OCI-LY3 (cell line): ENCODE data around the gene PRR15.

Source experiments
- H2AFZ ChIP-seq: fragments of 200-600, 300-600 bp; shearing (Covaris generic); 2 replicates; pipeline ENCODE4 v1.6.0; 2014; ENCODE audit warnings: antibody characterized with exemption, low read depth, low read length
- H3K27ac ChIP-seq: fragments of 200-600, 300-600 bp; sonication (generic); 2 replicates; pipeline ENCODE4 v1.5.1; 2014; ENCODE audit warnings: mild to moderate bottlenecking, low read length, moderate library complexity, mixed read lengths
- H3K27me3 ChIP-seq: fragments of 200-600, 300-600 bp; sonication (generic); 2 replicates; pipeline ENCODE4 v1.6.1; 2014; ENCODE audit warnings: low read depth, low read length, mixed read lengths
- H3K36me3 ChIP-seq: fragments of 200-600, 300-600 bp; sonication (generic); replicated peaks from 2 replicates; pipeline ENCODE3; 2014; ENCODE audit warnings: low read depth, low read length, mixed read lengths
- H3K4me1 ChIP-seq: fragments of 300-600, 200-600 bp; sonication (generic); 2 replicates; pipeline ENCODE4 v1.6.1; 2014; ENCODE audit warnings: low read length, mixed read lengths
- H3K4me2 ChIP-seq: fragments of 200-600, 300-600 bp; sonication (generic); 2 replicates; pipeline ENCODE4 v1.6.1; 2014; ENCODE audit warnings: low read length, mixed read lengths
- H3K4me3 ChIP-seq: fragments of 300-600, 200-600 bp; sonication (generic); 2 replicates; pipeline ENCODE4 v1.5.1; 2014; ENCODE audit warnings: antibody characterized with exemption, mild to moderate bottlenecking, low read length, moderate library complexity
- H3K79me2 ChIP-seq: fragments of 300-600, 200-600 bp; shearing (Covaris generic); 2 replicates; pipeline ENCODE4 v1.6.1; 2014; ENCODE audit warnings: mild to moderate bottlenecking, low read length, mixed read lengths
- H3K9ac ChIP-seq: fragments of 300-600, 200-600 bp; shearing (Covaris generic); 2 replicates; pipeline ENCODE4 v1.6.0; 2014; ENCODE audit warnings: mild to moderate bottlenecking, low read length, moderate library complexity
- H3K9me3 ChIP-seq: fragments of 200-600, 300-600 bp; shearing (Covaris generic); 2 replicates; pipeline ENCODE4 v1.6.1; 2014; ENCODE audit warnings: low read length, mixed read lengths; ENCODE audit not compliant: insufficient read depth
- H4K20me1 ChIP-seq: fragments of 200-600, 300-600 bp; sonication (generic); 2 replicates; pipeline ENCODE4 v1.6.1; 2016; ENCODE audit warnings: low read length, mixed read lengths; ENCODE audit not compliant: insufficient read depth
- EZH2phosphoT487 ChIP-seq: fragments of 200-600 bp; shearing (Covaris generic); IDR thresholded peaks from 2 replicates; pipeline ENCODE4 v1.6.1; 2018; ENCODE audit warnings: antibody characterized with exemption, mixed run types, low read depth
- TF ChIP-seq, protein P1 (sequence below): fragments of 200-600, 300-600 bp; sonication (generic); IDR thresholded peaks from 2 replicates; pipeline ENCODE4 v1.5.1; 2014; ENCODE audit warnings: antibody characterized with exemption, low read length, low read depth

PRR15 gene

GRCh38 chr7:29567174-29567573 is 3.5 kb downstream of the PRR15 start:
- Histone ChIP-seq H3K4me1 (no peaks in the 10 kb centered on the region), H2AFZ (no peak overlapping the region), H4K20me1 (no peaks in the 10 kb centered on the region), H3K27ac (no peak overlapping the region), H3K4me3 (no peak overlapping the region), H3K4me2 (no peak overlapping the region), H3K79me2 (no peaks in the 10 kb centered on the region), H3K9me3 (no peaks in the 10 kb centered on the region), H3K36me3 (no peaks in the 10 kb centered on the region), H3K27me3 (peaks cover 16% of the 10 kb centered on the region), H3K9ac (no peak overlapping the region)
- no peak for TF ChIP-seq EZH2phosphoT487
- TF ChIP-seq, protein P1, sequence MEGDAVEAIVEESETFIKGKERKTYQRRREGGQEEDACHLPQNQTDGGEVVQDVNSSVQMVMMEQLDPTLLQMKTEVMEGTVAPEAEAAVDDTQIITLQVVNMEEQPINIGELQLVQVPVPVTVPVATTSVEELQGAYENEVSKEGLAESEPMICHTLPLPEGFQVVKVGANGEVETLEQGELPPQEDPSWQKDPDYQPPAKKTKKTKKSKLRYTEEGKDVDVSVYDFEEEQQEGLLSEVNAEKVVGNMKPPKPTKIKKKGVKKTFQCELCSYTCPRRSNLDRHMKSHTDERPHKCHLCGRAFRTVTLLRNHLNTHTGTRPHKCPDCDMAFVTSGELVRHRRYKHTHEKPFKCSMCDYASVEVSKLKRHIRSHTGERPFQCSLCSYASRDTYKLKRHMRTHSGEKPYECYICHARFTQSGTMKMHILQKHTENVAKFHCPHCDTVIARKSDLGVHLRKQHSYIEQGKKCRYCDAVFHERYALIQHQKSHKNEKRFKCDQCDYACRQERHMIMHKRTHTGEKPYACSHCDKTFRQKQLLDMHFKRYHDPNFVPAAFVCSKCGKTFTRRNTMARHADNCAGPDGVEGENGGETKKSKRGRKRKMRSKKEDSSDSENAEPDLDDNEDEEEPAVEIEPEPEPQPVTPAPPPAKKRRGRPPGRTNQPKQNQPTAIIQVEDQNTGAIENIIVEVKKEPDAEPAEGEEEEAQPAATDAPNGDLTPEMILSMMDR = no peak

GRCh38 chr7:29569648-29570047 is 6.0 kb downstream of the PRR15 start:
- TF ChIP-seq, protein P1 = no peak
- TF ChIP-seq EZH2phosphoT487 = no peak
- H4K20me1 ChIP-seq = no peaks in the 10 kb centered on the region
- no peak overlapping the region for H3K27ac ChIP-seq
- no peak overlapping the region for H3K4me2 ChIP-seq
- no peaks in the 10 kb centered on the region for H3K36me3 ChIP-seq
- H3K4me3 ChIP-seq = no peak overlapping the region
- H3K27me3 ChIP-seq = peaks cover 16% of the 10 kb centered on the region
- H3K9me3 ChIP-seq = no peaks in the 10 kb centered on the region
- H3K4me1 ChIP-seq = no peaks in the 10 kb centered on the region
- H3K79me2 ChIP-seq = no peaks in the 10 kb centered on the region
- no peak overlapping the region for H2AFZ ChIP-seq
- H3K9ac ChIP-seq = no peak overlapping the region

DNA sequence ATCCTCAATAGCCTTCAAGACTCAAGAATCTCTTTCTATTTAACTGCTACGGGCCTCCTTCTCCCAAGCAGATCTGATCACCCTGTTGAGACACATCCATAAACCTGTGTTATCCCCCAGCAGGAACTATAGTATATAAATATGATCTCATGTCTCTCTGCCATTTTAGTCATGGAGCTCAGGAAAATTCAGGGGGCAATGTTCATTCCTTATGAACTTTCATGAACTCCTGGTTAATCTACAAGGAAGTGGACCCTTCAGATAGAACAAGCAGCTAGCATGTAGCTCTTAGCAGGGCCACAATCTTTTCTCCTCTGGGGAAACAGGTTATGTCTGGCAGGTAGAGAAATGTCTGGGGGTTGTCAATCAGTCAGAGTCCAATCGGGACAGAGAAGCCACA is 8.9 kb downstream of the PRR15 start:
- TF ChIP-seq EZH2phosphoT487 = no peak
- TF ChIP-seq, protein P1 = no peak
- Histone ChIP-seq H2AFZ (no peak overlapping the region), H3K9me3 (no peaks in the 10 kb centered on the region), H3K4me1 (no peaks in the 10 kb centered on the region), H4K20me1 (no peaks in the 10 kb centered on the region), H3K4me2 (no peak overlapping the region), H3K27ac (no peak overlapping the region), H3K79me2 (no peaks in the 10 kb centered on the region), H3K27me3 (peaks cover 16% of the 10 kb centered on the region), H3K9ac (no peak overlapping the region), H3K4me3 (no peak overlapping the region), H3K36me3 (no peaks in the 10 kb centered on the region)

GRCh38 chr7:29573567-29573966 is 9.9 kb downstream of the PRR15 start:
- Histone ChIP-seq H3K4me2 (no peak overlapping the region), H4K20me1 (no peaks in the 10 kb centered on the region)
- no peak for TF ChIP-seq EZH2phosphoT487
- TF ChIP-seq, protein P1 = no peak

More at GRCh38 chr7:29573567-29573966, 9.9 kb downstream of the PRR15 start:
- H3K4me3 ChIP-seq = no peak overlapping the region
- H3K9ac ChIP-seq = no peak overlapping the region
- no peaks in the 10 kb centered on the region for H3K9me3 ChIP-seq
- H3K27me3 ChIP-seq = peaks cover 16% of the 10 kb centered on the region
- no peaks in the 10 kb centered on the region for H3K36me3 ChIP-seq
- H2AFZ ChIP-seq = no peak overlapping the region
- H3K4me1 ChIP-seq = no peaks in the 10 kb centered on the region
- H3K27ac ChIP-seq = no peak overlapping the region
- H3K79me2 ChIP-seq = no peaks in the 10 kb centered on the region
